Measurements from ENCODE around the gene CARHSP1.
"Not testable (repeated sequence)": the region's sequence is repeated elsewhere in the genome, so short reads cannot be mapped to it uniquely, and the experiment has no call there.

The CARHSP1 gene

DNA sequence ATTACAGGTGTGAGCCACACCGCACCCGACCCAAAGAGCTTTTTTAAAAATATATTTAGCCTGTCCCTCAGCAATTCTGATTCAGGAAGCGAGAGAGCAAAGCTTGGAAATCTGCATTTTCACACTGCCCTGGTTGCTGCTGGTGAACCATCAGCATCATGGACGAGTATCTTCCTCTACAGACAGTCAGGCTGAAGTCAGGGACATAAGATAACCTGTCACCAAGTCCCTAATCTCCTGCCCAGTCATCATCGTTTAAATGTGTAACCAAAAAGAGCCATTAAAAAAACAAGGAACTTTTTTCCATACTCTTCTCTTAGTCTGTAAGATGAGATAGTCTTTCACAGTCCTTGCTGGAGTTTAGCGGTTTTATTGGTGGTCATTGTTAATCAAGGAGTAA, 64.5 kb downstream of the CARHSP1 start:
- no peak overlapping the region for H3K27ac ChIP-seq (replicated peaks)

DNA sequence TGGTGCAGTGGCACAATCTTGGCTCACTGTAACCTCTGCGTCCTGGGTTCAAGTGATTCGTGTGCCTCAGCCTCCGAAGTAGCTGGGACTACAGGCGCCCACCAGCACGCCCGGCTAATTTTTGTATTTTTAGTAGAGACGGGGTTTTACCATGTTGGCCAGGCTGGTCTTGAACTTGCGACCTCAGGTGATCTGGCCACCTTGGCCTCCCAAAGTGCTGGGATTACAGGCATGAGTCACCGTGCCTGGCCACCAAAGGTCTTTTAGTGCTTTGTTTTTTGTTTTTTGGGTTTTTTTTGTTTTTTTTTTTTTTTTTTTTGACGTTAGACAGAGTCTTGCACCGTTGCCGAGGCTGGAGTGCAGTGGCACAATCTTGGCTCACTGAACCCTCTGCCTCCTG, 65.1 kb downstream of the CARHSP1 start:
- not testable (repeated sequence) for H3K27ac ChIP-seq (replicated peaks); H3K27me3 ChIP-seq (ENCODE audit: insufficient read depth, poor library complexity, severe bottlenecking); H3K4me3 ChIP-seq (replicated peaks; ENCODE audit: insufficient read depth, low read length); DNase-seq (ENCODE audit: low read depth in 1 of 2, low spot score in 1 of 2)

More for the DNA sequence above, 64.5 kb downstream of the CARHSP1 start:
- Histone ChIP-seq H3K4me3 (replicated peaks; ENCODE audit: insufficient read depth, low read length) (no peak overlapping the region), H3K27me3 (ENCODE audit: insufficient read depth, poor library complexity, severe bottlenecking) (no peaks in the 10 kb centered on the region)
- DNase-seq (ENCODE audit: low read depth in 1 of 2, low spot score in 1 of 2), result no peak
- TF ChIP-seq SPI1 (IDR thresholded peaks at IDR 0.05; ENCODE audit: borderline replicate concordance, low read depth) (no peak), POLR2AphosphoS5 (IDR thresholded peaks at IDR 0.05; ENCODE audit: low read depth) (no peak), GABPA (IDR thresholded peaks at IDR 0.05; ENCODE audit: low read depth) (no peak)
- TF ChIP-seq, protein P1, sequence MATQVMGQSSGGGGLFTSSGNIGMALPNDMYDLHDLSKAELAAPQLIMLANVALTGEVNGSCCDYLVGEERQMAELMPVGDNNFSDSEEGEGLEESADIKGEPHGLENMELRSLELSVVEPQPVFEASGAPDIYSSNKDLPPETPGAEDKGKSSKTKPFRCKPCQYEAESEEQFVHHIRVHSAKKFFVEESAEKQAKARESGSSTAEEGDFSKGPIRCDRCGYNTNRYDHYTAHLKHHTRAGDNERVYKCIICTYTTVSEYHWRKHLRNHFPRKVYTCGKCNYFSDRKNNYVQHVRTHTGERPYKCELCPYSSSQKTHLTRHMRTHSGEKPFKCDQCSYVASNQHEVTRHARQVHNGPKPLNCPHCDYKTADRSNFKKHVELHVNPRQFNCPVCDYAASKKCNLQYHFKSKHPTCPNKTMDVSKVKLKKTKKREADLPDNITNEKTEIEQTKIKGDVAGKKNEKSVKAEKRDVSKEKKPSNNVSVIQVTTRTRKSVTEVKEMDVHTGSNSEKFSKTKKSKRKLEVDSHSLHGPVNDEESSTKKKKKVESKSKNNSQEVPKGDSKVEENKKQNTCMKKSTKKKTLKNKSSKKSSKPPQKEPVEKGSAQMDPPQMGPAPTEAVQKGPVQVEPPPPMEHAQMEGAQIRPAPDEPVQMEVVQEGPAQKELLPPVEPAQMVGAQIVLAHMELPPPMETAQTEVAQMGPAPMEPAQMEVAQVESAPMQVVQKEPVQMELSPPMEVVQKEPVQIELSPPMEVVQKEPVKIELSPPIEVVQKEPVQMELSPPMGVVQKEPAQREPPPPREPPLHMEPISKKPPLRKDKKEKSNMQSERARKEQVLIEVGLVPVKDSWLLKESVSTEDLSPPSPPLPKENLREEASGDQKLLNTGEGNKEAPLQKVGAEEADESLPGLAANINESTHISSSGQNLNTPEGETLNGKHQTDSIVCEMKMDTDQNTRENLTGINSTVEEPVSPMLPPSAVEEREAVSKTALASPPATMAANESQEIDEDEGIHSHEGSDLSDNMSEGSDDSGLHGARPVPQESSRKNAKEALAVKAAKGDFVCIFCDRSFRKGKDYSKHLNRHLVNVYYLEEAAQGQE (IDR thresholded peaks at IDR 0.05; ENCODE audit: insufficient replicate concordance, low read depth), result no peak
- TF ChIP-seq, protein P2, sequence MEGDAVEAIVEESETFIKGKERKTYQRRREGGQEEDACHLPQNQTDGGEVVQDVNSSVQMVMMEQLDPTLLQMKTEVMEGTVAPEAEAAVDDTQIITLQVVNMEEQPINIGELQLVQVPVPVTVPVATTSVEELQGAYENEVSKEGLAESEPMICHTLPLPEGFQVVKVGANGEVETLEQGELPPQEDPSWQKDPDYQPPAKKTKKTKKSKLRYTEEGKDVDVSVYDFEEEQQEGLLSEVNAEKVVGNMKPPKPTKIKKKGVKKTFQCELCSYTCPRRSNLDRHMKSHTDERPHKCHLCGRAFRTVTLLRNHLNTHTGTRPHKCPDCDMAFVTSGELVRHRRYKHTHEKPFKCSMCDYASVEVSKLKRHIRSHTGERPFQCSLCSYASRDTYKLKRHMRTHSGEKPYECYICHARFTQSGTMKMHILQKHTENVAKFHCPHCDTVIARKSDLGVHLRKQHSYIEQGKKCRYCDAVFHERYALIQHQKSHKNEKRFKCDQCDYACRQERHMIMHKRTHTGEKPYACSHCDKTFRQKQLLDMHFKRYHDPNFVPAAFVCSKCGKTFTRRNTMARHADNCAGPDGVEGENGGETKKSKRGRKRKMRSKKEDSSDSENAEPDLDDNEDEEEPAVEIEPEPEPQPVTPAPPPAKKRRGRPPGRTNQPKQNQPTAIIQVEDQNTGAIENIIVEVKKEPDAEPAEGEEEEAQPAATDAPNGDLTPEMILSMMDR (IDR thresholded peaks at IDR 0.05; ENCODE audit: insufficient read depth, low read length), result no peak

Data from HL-60 (cell line).